HepG2 (cell line): Measurements from ENCODE around the gene TMEM238. TPM values are rescaled to one million over a fixed set of nuclear protein-coding genes. Genes with fewer than 3 reads are reported as not detected.

ENCODE experiments used
- AGO1 ChIP-seq: fragments of 200-400 bp; formaldehyde crosslinking; IDR thresholded peaks from 2 replicates; pipeline ENCODE4 v1.6.1; 2017; ENCODE audit warnings: mild to moderate bottlenecking, low read depth, low read length, moderate library complexity; ENCODE audit not compliant: poor library complexity, severe bottlenecking
- BRF2 ChIP-seq: sonication (generic); formaldehyde crosslinking; IDR thresholded peaks from 2 replicates; pipeline ENCODE4 v1.8.1; 2022; ENCODE audit warnings: mild to moderate bottlenecking, missing genetic modification reagents
- EED ChIP-seq: sonication (generic); formaldehyde crosslinking; IDR thresholded peaks from 2 replicates; pipeline ENCODE4 v1.5.0; 2020; ENCODE audit warnings: mild to moderate bottlenecking, missing genetic modification reagents
- NFYC ChIP-seq: IDR thresholded peaks from 2 replicates; pipeline ENCODE4 v1.6.1; 2016; ENCODE audit warnings: missing genetic modification reagents, missing compliant biosample characterization
- POGK ChIP-seq: sonication (generic); formaldehyde crosslinking; conservative IDR thresholded peaks from 2 replicates; pipeline ENCODE4 v1.8.0; 2022; ENCODE audit warnings: mild to moderate bottlenecking, moderate library complexity, missing genetic modification reagents
- SCMH1 ChIP-seq: sonication (generic); formaldehyde crosslinking; IDR thresholded peaks from 2 replicates; pipeline ENCODE4 v1.9.0; 2021; ENCODE audit warnings: missing genetic modification reagents, mild to moderate bottlenecking, borderline replicate concordance
- SIN3B ChIP-seq: fragments of 150-350 bp; IDR thresholded peaks from 2 replicates; pipeline ENCODE4 v1.6.1; 2014; ENCODE audit warnings: low read length
- ZNF382 ChIP-seq: sonication (generic); formaldehyde crosslinking; IDR thresholded peaks from 2 replicates; pipeline ENCODE4 v1.5.0; 2020; ENCODE audit warnings: missing genetic modification reagents, mild to moderate bottlenecking, borderline replicate concordance
- ZNF430 ChIP-seq: sonication (generic); formaldehyde crosslinking; IDR thresholded peaks from 2 replicates; pipeline ENCODE4 v1.9.0; 2021; ENCODE audit warnings: mild to moderate bottlenecking, missing genetic modification reagents
- ZNF546 ChIP-seq: sonication (generic); formaldehyde crosslinking; conservative IDR thresholded peaks from 2 replicates; pipeline ENCODE4 v1.8.1; 2023; ENCODE audit warnings: mild to moderate bottlenecking, missing genetic modification reagents
- ZNF558 ChIP-seq: sonication (generic); formaldehyde crosslinking; IDR thresholded peaks from 2 replicates; pipeline ENCODE4 v1.9.0; 2022; ENCODE audit warnings: mild to moderate bottlenecking, missing genetic modification reagents, borderline replicate concordance
- polyA plus RNA-seq, 8 experiments: library from polyadenylated mRNA; depleted of rRNA in 3 of 8; stranded (reverse) in 7 of 8; unstranded in 1 of 8; fragments of >200 nt; fragmentation: Illumina TruSeq in 4 of 8; extraction: Trizol in 4 of 8; gene quantifications; 2 replicates each; pipeline versions ENCODE4 v1.2.1 to v1.2.3, GENCODE V29; 2011 to 2016; ENCODE audit warnings: low read depth in 4 of 8, missing spikeins in 1 of 8, mixed read lengths in 1 of 8; ENCODE audit not compliant: insufficient read depth in 1 of 8
- total RNA-seq, 5 experiments: library from RNA; depleted of rRNA; stranded (reverse); fragments of >200 nt; fragmentation: Illumina TruSeq; extraction: Trizol; gene quantifications; 2 replicates each; pipeline ENCODE4 v1.2.3, GENCODE V29; 2016; ENCODE audit warnings: low read depth in 1 of 5
- TF ChIP-seq, protein P1 (sequence below): sonication (generic); formaldehyde crosslinking; IDR thresholded peaks from 2 replicates; pipeline ENCODE4 v1.8.0; 2022; ENCODE audit warnings: mild to moderate bottlenecking, missing genetic modification reagents, moderate library complexity
- TF ChIP-seq, protein P2 (sequence below), 2 experiments: sonication (generic) in 1 of 2; formaldehyde crosslinking in 1 of 2; IDR thresholded peaks; 2 replicates each; pipeline versions ENCODE4 v1.5.1 to v1.6.1; 2011 to 2020; ENCODE audit warnings: borderline replicate concordance in 1 of 2, low read depth in 1 of 2, low read length in 1 of 2, mild to moderate bottlenecking in 1 of 2, missing genetic modification reagents in 1 of 2, moderate library complexity in 1 of 2
- TF ChIP-seq, protein P3 (sequence below), 2 experiments: sonication (generic) in 1 of 2; formaldehyde crosslinking in 1 of 2; IDR thresholded peaks; 2 replicates each; pipeline versions ENCODE4 v1.6.1 to v1.9.0; 2014 to 2022; ENCODE audit warnings: antibody characterized with exemption in 1 of 2, borderline replicate concordance in 1 of 2, inconsistent platforms in 1 of 2, low read depth in 1 of 2, missing genetic modification reagents in 1 of 2

The TMEM238 gene
- total and polyA plus RNA-seq, 2 of the 13 experiments (the other 11 are each of a cell fraction or from before 2014, with no cell fraction given), result not detected

GRCh38 chr19:55407800-55408532, 23.9 kb upstream of the TMEM238 start (continued):
- TF ChIP-seq AGO1 (peak; percentile 41), POGK (no peak; the same call in none of the 2 replicates), ZNF382 (CRISPR knock-in tag) (no peak), SIN3B (no peak), SCMH1 (no peak), ZNF558 (CRISPR knock-in tag) (peak; percentile 54; the same call in 1 of the 2 replicates), ZNF430 (peak; percentile 43; the same call in 1 of the 2 replicates), EED (no peak; the same call in 1 of the 2 replicates), BRF2 (CRISPR knock-in tag) (peak; percentile 73), NFYC (peak; percentile 82), ZNF546 (CRISPR knock-in tag) (0 out of 2 replicates have a peak, but pooled peaks have one; percentile 9)
- TF ChIP-seq, protein P1, sequence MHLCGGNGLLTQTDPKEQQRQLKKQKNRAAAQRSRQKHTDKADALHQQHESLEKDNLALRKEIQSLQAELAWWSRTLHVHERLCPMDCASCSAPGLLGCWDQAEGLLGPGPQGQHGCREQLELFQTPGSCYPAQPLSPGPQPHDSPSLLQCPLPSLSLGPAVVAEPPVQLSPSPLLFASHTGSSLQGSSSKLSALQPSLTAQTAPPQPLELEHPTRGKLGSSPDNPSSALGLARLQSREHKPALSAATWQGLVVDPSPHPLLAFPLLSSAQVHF, result peak; percentile 77; the same call in 1 of the 2 replicates
- TF ChIP-seq, protein P2, sequence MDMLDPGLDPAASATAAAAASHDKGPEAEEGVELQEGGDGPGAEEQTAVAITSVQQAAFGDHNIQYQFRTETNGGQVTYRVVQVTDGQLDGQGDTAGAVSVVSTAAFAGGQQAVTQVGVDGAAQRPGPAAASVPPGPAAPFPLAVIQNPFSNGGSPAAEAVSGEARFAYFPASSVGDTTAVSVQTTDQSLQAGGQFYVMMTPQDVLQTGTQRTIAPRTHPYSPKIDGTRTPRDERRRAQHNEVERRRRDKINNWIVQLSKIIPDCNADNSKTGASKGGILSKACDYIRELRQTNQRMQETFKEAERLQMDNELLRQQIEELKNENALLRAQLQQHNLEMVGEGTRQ (IDR thresholded peaks at IDR 0.05; ENCODE audit: low read depth, low read length), result peak; percentile 69
- TF ChIP-seq, protein P2 (CRISPR knock-in tag; IDR thresholded peaks at IDR 0.05; ENCODE audit: borderline replicate concordance), result peak; percentile 77; the same call in 1 of the 2 replicates
- TF ChIP-seq, protein P3, sequence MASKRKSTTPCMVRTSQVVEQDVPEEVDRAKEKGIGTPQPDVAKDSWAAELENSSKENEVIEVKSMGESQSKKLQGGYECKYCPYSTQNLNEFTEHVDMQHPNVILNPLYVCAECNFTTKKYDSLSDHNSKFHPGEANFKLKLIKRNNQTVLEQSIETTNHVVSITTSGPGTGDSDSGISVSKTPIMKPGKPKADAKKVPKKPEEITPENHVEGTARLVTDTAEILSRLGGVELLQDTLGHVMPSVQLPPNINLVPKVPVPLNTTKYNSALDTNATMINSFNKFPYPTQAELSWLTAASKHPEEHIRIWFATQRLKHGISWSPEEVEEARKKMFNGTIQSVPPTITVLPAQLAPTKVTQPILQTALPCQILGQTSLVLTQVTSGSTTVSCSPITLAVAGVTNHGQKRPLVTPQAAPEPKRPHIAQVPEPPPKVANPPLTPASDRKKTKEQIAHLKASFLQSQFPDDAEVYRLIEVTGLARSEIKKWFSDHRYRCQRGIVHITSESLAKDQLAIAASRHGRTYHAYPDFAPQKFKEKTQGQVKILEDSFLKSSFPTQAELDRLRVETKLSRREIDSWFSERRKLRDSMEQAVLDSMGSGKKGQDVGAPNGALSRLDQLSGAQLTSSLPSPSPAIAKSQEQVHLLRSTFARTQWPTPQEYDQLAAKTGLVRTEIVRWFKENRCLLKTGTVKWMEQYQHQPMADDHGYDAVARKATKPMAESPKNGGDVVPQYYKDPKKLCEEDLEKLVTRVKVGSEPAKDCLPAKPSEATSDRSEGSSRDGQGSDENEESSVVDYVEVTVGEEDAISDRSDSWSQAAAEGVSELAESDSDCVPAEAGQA (IDR thresholded peaks at IDR 0.05; ENCODE audit: low read depth), result peak; percentile 47; the same call in 1 of the 2 replicates
- TF ChIP-seq, protein P3 (CRISPR knock-in tag; IDR thresholded peaks at IDR 0.05; ENCODE audit: borderline replicate concordance), result no peak
